WTC11 (cell line): Measurements from ENCODE around the gene RAPGEF2.

Experiments
- CBFB ChIP-seq: sonication (generic); formaldehyde crosslinking; IDR thresholded peaks from 2 replicates; pipeline ENCODE4 v1.8.1; 2022; ENCODE audit warnings: mild to moderate bottlenecking, low read depth, missing genetic modification reagents
- CREB1 ChIP-seq: sonication (generic); formaldehyde crosslinking; IDR thresholded peaks from 2 replicates; pipeline ENCODE4 v1.8.0; 2023; ENCODE audit warnings: mild to moderate bottlenecking, missing genetic modification reagents
- CREM ChIP-seq: sonication (generic); formaldehyde crosslinking; IDR thresholded peaks from 2 replicates; pipeline ENCODE4 v1.8.1; 2022; ENCODE audit warnings: mild to moderate bottlenecking, missing genetic modification reagents, moderate library complexity
- FOXP1 ChIP-seq: sonication (generic); formaldehyde crosslinking; IDR thresholded peaks from 2 replicates; pipeline ENCODE4 v1.8.0; 2022; ENCODE audit warnings: missing genetic modification reagents, mild to moderate bottlenecking, moderate library complexity, borderline replicate concordance
- JUN ChIP-seq: sonication (generic); formaldehyde crosslinking; IDR thresholded peaks from 2 replicates; pipeline ENCODE4 v1.8.0; 2023; ENCODE audit warnings: mild to moderate bottlenecking, missing genetic modification reagents
- NR2C2 ChIP-seq: sonication (generic); formaldehyde crosslinking; IDR thresholded peaks from 2 replicates; pipeline ENCODE4 v1.8.0; 2022; ENCODE audit warnings: mild to moderate bottlenecking, missing genetic modification reagents
- RELA ChIP-seq: sonication (generic); formaldehyde crosslinking; IDR thresholded peaks from 2 replicates; pipeline ENCODE4 v1.8.1; 2022; ENCODE audit warnings: missing genetic modification reagents, mild to moderate bottlenecking, borderline replicate concordance
- ZBTB21 ChIP-seq: sonication (generic); formaldehyde crosslinking; IDR thresholded peaks from 2 replicates; pipeline ENCODE4 v1.8.1; 2023; ENCODE audit warnings: mild to moderate bottlenecking, missing genetic modification reagents, borderline replicate concordance
- ZNF396 ChIP-seq: fragments of 250-450 bp; sonication (Bioruptor Pico); IDR thresholded peaks from 2 replicates; pipeline ENCODE4 v1.8.0; 2021; ENCODE audit warnings: mild to moderate bottlenecking, moderate library complexity, borderline replicate concordance
- TF ChIP-seq, protein P1 (sequence below): fragments of 200-600 bp; IDR thresholded peaks from 2 replicates; pipeline ENCODE4 v1.8.0; 2022; ENCODE audit warnings: antibody characterized with exemption
- TF ChIP-seq, protein P2 (sequence below): sonication (generic); formaldehyde crosslinking; IDR thresholded peaks from 2 replicates; pipeline ENCODE4 v1.8.0; 2022; ENCODE audit warnings: mild to moderate bottlenecking, missing genetic modification reagents
- TF ChIP-seq, protein P3 (sequence below): sonication (generic); formaldehyde crosslinking; IDR thresholded peaks from 2 replicates; pipeline ENCODE4 v1.8.0; 2022; ENCODE audit warnings: missing genetic modification reagents
- TF ChIP-seq, protein P4 (sequence below): sonication (generic); formaldehyde crosslinking; conservative IDR thresholded peaks from 2 replicates; pipeline ENCODE4 v1.8.1; 2022; ENCODE audit warnings: mild to moderate bottlenecking, missing genetic modification reagents
- TF ChIP-seq, protein P5 (sequence below): fragments of 250-450 bp; sonication (Bioruptor Pico); IDR thresholded peaks from 2 replicates; pipeline ENCODE4 v1.8.0; 2021; ENCODE audit warnings: mild to moderate bottlenecking

DNA sequence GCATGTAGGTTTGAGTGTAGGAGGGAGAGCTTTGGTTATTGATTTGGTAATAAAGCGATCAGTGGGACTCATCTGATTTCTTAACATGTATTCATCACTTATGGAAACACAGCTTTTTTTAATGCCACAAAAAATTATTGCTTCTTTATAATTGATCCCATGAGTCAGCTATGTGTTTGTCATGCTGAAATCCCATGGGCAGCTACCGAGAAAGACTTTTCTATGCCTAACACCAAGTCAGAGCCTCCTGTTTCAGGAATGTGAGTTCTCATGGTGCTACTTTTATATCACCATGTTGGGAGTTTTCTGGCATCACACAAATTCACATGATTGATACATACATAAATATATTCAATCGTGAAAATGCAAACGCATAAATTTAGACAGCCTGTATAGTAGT is 165.7 kb downstream of the RAPGEF2 start:
- TF ChIP-seq, protein P1, sequence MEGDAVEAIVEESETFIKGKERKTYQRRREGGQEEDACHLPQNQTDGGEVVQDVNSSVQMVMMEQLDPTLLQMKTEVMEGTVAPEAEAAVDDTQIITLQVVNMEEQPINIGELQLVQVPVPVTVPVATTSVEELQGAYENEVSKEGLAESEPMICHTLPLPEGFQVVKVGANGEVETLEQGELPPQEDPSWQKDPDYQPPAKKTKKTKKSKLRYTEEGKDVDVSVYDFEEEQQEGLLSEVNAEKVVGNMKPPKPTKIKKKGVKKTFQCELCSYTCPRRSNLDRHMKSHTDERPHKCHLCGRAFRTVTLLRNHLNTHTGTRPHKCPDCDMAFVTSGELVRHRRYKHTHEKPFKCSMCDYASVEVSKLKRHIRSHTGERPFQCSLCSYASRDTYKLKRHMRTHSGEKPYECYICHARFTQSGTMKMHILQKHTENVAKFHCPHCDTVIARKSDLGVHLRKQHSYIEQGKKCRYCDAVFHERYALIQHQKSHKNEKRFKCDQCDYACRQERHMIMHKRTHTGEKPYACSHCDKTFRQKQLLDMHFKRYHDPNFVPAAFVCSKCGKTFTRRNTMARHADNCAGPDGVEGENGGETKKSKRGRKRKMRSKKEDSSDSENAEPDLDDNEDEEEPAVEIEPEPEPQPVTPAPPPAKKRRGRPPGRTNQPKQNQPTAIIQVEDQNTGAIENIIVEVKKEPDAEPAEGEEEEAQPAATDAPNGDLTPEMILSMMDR: no peak
- TF ChIP-seq ZNF396 (CRISPR knock-in tag) (no peak), CREB1 (CRISPR knock-in tag) (no peak), RELA (CRISPR knock-in tag) (no peak), CBFB (CRISPR knock-in tag) (no peak), ZBTB21 (CRISPR knock-in tag) (no peak), NR2C2 (CRISPR knock-in tag) (no peak), FOXP1 (CRISPR knock-in tag) (no peak), CREM (no peak), JUN (CRISPR knock-in tag) (no peak)
- TF ChIP-seq, protein P2, sequence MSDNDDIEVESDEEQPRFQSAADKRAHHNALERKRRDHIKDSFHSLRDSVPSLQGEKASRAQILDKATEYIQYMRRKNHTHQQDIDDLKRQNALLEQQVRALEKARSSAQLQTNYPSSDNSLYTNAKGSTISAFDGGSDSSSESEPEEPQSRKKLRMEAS (CRISPR knock-in tag): no peak
- TF ChIP-seq, protein P3, sequence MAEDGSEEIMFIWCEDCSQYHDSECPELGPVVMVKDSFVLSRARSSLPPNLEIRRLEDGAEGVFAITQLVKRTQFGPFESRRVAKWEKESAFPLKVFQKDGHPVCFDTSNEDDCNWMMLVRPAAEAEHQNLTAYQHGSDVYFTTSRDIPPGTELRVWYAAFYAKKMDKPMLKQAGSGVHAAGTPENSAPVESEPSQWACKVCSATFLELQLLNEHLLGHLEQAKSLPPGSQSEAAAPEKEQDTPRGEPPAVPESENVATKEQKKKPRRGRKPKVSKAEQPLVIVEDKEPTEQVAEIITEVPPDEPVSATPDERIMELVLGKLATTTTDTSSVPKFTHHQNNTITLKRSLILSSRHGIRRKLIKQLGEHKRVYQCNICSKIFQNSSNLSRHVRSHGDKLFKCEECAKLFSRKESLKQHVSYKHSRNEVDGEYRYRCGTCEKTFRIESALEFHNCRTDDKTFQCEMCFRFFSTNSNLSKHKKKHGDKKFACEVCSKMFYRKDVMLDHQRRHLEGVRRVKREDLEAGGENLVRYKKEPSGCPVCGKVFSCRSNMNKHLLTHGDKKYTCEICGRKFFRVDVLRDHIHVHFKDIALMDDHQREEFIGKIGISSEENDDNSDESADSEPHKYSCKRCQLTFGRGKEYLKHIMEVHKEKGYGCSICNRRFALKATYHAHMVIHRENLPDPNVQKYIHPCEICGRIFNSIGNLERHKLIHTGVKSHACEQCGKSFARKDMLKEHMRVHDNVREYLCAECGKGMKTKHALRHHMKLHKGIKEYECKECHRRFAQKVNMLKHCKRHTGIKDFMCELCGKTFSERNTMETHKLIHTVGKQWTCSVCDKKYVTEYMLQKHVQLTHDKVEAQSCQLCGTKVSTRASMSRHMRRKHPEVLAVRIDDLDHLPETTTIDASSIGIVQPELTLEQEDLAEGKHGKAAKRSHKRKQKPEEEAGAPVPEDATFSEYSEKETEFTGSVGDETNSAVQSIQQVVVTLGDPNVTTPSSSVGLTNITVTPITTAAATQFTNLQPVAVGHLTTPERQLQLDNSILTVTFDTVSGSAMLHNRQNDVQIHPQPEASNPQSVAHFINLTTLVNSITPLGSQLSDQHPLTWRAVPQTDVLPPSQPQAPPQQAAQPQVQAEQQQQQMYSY (CRISPR knock-in tag): no peak
- TF ChIP-seq, protein P4, sequence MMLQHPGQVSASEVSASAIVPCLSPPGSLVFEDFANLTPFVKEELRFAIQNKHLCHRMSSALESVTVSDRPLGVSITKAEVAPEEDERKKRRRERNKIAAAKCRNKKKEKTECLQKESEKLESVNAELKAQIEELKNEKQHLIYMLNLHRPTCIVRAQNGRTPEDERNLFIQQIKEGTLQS (CRISPR knock-in tag): no peak
- TF ChIP-seq, protein P5, sequence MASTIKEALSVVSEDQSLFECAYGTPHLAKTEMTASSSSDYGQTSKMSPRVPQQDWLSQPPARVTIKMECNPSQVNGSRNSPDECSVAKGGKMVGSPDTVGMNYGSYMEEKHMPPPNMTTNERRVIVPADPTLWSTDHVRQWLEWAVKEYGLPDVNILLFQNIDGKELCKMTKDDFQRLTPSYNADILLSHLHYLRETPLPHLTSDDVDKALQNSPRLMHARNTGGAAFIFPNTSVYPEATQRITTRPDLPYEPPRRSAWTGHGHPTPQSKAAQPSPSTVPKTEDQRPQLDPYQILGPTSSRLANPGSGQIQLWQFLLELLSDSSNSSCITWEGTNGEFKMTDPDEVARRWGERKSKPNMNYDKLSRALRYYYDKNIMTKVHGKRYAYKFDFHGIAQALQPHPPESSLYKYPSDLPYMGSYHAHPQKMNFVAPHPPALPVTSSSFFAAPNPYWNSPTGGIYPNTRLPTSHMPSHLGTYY (CRISPR knock-in tag): no peak
